AG04449 (cell line): Measurements from ENCODE around the gene KCNMA1.

Experiments used
- CTCF ChIA-PET: fragments of 350-600 bp; formaldehyde crosslinking; extraction: SDS; loops from one replicate; lab custom pipeline; 2021; ENCODE audit warnings: antibody characterized with exemption; lab: Yijun Ruan, JAX
- POLR2A ChIA-PET: fragments of 400-600, 350-600 bp; formaldehyde crosslinking; extraction: SDS; loops from one replicate; lab custom pipeline; 2020; ENCODE audit warnings: antibody characterized with exemption, inconsistent platforms; lab: Yijun Ruan, JAX
- DNase-seq: peaks from one replicate; pipeline ENCODE4 v3.0.0-alpha.2; 2010; ENCODE audit warnings: low read depth, low spot score
- H3K4me3 ChIP-seq: 2 replicates; pipeline ENCODE4 v1.5.1; 2011; ENCODE audit warnings: low read depth, mild to moderate bottlenecking, control low read depth, low read length
- CTCF ChIP-seq: IDR thresholded peaks from one replicate; pipeline ENCODE4 v1.5.1; 2011; ENCODE audit warnings: mild to moderate bottlenecking, moderate library complexity, low read length, control low read depth, inconsistent platforms; ENCODE audit not compliant: insufficient read depth; ENCODE audit errors: missing control alignments

KCNMA1 gene

GRCh38 chr10:77139252-77140160 is 498.1 kb downstream of the KCNMA1 start:
- DNase-seq: no peak
- POLR2A ChIA-PET: interaction anchor here (0.9 kb wide), 1 partner anchor 9 kb away, joined by 3 read pairs; no protein-coding TSS in a partner anchor
- TF ChIP-seq CTCF: no peak
- CTCF ChIA-PET: interaction anchor here (1.5 kb wide), 1 partner anchor 504 kb away, joined by 4 read pairs; no protein-coding TSS in a partner anchor
- no peak overlapping the region for H3K4me3 ChIP-seq

GRCh38 chr10:77138541-77138940 is 499.1 kb downstream of the KCNMA1 start:
- CTCF ChIA-PET: no interaction called here
- no peak for DNase-seq
- no peak for TF ChIP-seq CTCF

GRCh38 chr10:77135555-77135954 is 502.1 kb downstream of the KCNMA1 start:
- DNase-seq: no peak
- ChIA-PET CTCF (interaction anchor here (0.8 kb wide), 1 partner anchor 20 kb away, joined by 3 read pairs; no protein-coding TSS in a partner anchor), POLR2A (no interaction called here)
- H3K4me3 ChIP-seq: no peak overlapping the region
- no peak for TF ChIP-seq CTCF

More at GRCh38 chr10:77138541-77138940, 499.1 kb downstream of the KCNMA1 start:
- H3K4me3 ChIP-seq: no peak overlapping the region
- POLR2A ChIA-PET: no interaction called here

GRCh38 chr10:77131214-77131613 is 506.4 kb downstream of the KCNMA1 start:
- no peak for DNase-seq
- no peak overlapping the region for H3K4me3 ChIP-seq
- POLR2A ChIA-PET: no interaction called here
- CTCF ChIA-PET: interaction anchor here (0.9 kb wide), 1 partner anchor 513 kb away, joined by 3 read pairs; no protein-coding TSS in a partner anchor
- TF ChIP-seq CTCF: no peak

GRCh38 chr10:77127243-77127642 is 510.4 kb downstream of the KCNMA1 start:
- POLR2A ChIA-PET: no interaction called here
- DNase-seq: no peak
- no peak overlapping the region for H3K4me3 ChIP-seq
- no peak for TF ChIP-seq CTCF
- CTCF ChIA-PET: interaction anchor here (0.8 kb wide), 1 partner anchor 516 kb away, joined by 3 read pairs; no protein-coding TSS in a partner anchor

GRCh38 chr10:77125231-77125630 is 512.4 kb downstream of the KCNMA1 start:
- no peak for DNase-seq
- POLR2A ChIA-PET: no interaction called here
- H3K4me3 ChIP-seq: no peak overlapping the region
- CTCF ChIA-PET: interaction anchor here (2.5 to 3.0 kb wide), 2 partner anchors 11 to 15 kb away, joined by 7 to 10 read pairs; no protein-coding TSS in a partner anchor
- no peak for TF ChIP-seq CTCF
